NCI-H2227 treated with DMSO at 0.1 percent for 48 hours (cell line): Measurements from ENCODE around the gene KCNAB2.

ENCODE experiments used
- DNase-seq: peaks from one replicate; lab custom pipeline; 2025; lab: John Stamatoyannopoulos, UW

KCNAB2 gene

DNA sequence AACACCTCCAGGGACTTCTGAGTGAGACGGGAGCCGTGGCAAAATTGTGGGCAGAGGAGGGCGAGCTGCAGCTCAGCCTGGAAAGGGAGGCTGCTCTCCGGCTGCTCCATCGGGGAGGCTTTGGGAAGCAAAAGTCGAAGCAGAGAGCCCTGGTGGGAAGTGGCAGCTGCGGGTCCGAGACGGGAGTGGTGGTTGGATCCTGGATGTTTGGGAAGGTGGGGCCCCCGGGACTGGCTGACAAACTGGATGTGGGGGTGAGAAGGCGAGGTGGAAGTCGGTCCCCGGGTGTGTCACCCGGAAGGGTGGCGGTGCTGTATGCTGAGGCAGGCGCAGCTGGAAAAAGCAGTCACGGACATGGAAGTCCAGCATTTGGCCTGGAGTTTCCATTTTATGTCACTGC lies 52.1 kb downstream of the KCNAB2 start:
- no peak for DNase-seq

- no peak for DNase-seq
Measured at GRCh38 chr1:6098303-6099215, 52.9 kb downstream of the KCNAB2 start.

GRCh38 chr1:6099297-6099696 lies 53.6 kb downstream of the KCNAB2 start:
- DNase-seq, result no peak

- DNase-seq, result no peak
Measured at GRCh38 chr1:6099787-6100765, 54.4 kb downstream of the KCNAB2 start.

GRCh38 chr1:6100861-6101783 lies 55.4 kb downstream of the KCNAB2 start:
- DNase-seq, result no peak

DNA sequence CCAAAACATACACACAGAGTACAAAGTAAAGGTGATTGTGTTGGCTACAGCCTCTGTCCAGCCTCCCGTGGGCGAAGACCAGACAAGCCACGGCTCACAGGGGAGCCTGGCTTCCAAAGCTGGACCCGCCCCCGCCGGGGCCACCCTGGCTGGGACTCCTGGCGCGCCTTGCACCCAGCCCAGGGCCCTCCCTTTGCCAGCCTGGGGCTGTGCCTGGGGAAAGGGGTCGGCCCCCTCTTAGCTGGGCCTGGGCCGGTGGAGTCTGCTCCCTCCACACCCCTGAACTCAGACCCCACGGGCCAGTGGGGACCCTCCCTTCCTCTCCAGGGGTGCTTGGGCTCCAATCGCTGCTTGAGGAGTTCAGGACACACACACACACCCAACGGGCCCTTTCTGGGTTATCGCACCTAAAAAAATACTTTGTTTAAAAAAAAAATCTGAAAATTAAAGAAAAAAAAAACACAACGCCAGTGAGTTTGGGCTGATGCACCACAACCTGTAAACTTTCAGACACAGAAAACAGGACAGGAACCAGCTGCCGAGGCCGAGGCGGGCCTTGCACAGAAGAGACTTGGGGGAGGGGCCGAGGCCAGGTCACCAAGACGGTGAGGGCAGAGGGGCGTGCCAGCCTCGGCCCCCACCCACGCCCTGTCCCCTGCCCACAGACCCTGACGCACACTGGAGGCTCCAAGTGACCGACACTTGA lies 56.3 kb downstream of the KCNAB2 start:
- DNase-seq, result no peak

DNA sequence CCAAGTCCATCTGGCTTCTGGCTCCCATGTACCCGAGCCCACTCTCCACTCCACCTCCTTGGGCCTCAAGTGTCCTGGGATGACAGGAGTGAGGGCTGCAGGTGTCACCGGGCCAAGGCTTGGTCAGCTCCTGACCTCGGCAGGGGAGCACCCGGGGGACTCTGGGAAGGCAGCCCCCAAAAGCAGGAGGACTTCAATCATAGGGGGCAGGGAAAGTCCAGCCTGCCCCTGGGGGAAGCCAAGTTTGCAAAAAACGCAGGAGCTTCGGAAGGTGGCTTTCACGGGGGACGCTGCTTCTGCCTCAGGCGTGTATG lies 56.8 kb downstream of the KCNAB2 start:
- DNase-seq, result no peak

DNA sequence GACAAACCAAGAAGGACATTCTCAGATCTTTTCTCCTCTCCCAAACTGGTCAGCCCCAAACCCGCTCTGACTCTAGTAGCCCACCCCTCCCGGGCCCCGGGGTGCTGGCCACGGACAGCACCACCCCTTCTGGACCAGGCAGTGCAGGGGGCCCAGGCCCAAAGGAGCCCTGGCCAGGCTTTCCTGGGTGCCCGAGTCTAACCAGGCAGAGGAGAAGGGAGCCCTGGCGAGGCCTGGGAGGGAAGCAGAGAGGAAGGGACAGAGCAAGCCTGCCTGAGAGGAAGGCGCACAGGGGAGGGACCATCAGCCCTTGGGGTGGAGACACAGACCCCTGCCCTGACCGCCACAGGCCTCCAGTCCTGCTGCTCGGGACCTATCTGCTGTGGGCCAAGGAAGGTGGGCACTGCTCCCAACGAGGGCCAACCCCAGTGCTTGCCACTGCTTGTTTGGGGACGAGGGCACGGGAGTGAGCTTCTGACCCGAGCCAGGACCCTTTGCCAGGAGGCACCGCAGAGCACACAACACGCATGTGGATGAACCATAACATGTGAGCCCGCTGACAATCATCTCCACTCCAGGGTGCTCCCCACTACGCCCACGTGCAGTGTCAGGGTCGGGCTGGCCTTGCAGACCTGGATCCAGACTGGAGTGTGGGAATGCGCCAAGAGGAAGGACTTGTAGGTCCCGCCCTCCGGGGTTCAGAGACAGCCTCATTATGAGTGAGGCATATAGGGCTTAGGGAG lies 57.6 kb downstream of the KCNAB2 start:
- DNase-seq, result no peak

GRCh38 chr1:6103854-6104530 lies 58.3 kb downstream of the KCNAB2 start:
- DNase-seq, result no peak

DNA sequence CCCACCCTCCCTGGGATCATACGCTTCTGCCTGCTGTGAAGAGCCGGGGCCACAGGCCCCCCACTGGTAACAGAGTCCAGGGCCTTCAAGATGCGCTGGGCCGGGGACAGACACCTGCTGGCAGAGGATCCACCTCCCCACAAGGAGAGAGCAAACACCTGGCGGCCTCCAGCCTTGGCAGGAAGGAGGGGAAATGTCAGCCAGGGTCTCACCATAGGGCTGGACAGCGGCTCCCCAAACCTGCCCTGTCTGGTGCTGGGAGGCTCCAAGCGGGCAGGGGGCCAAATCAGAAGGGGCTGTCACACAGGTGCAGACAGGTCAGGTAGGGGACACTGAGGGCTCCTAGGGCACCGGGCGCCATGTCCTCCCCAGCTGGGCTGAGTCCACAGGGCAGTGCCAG lies 58.9 kb downstream of the KCNAB2 start:
- DNase-seq, result no peak

- no peak for DNase-seq
Measured at GRCh38 chr1:6105218-6105679, 59.6 kb downstream of the KCNAB2 start.

- no peak for DNase-seq
Measured at GRCh38 chr1:6105763-6106162, 60.1 kb downstream of the KCNAB2 start.

GRCh38 chr1:6106321-6106731 lies 60.6 kb downstream of the KCNAB2 start:
- no peak for DNase-seq

GRCh38 chr1:6106977-6107376 lies 61.3 kb downstream of the KCNAB2 start:
- no peak for DNase-seq

- DNase-seq, result no peak
Measured at GRCh38 chr1:6107409-6108356, 62.0 kb downstream of the KCNAB2 start.

DNA sequence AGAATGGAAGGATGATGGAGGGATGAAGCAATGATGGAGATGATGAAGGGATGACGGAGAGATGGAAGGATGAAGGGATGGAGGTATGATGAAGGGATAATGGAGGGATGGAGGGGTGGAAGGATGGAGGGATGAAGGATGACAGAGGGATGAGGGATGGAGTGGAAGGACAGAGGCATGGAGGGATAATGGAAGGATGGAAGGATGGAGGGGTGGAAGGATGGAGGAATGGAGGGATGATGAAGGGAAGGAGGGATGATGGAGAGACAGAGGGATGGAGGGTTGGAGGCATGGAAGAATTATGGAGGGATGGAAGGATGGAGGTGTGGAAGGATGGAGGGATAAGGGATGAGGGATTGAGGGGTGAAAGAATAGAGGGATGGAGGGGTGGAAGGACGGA lies 62.8 kb downstream of the KCNAB2 start:
- no peak for DNase-seq

GRCh38 chr1:6108937-6109614 lies 63.4 kb downstream of the KCNAB2 start:
- DNase-seq, result no peak

- DNase-seq, result no peak
Measured at GRCh38 chr1:6109688-6110087, 64.0 kb downstream of the KCNAB2 start.
